ENCODE data around the gene PRTG.

DNA sequence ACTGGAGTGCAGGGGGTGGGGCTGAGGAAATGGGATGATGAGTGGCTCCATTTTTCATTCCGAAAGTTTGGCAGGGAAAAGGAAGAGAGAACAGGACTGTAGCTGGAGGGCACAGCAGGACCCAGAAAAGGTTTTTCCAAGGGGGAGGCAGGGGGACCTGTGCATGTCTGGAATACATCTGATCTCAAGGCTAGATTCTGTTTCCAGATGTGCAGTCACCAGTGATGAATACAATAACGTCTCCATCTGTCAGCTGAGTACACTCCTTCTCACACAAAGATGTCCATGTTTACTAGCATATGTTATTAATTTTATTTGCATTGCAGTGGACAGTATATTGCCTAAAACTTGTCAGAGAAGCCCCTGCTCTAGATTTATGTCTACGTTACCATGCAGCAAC, 39.9 kb upstream of the PRTG start:
- TF ChIP-seq, protein P1, sequence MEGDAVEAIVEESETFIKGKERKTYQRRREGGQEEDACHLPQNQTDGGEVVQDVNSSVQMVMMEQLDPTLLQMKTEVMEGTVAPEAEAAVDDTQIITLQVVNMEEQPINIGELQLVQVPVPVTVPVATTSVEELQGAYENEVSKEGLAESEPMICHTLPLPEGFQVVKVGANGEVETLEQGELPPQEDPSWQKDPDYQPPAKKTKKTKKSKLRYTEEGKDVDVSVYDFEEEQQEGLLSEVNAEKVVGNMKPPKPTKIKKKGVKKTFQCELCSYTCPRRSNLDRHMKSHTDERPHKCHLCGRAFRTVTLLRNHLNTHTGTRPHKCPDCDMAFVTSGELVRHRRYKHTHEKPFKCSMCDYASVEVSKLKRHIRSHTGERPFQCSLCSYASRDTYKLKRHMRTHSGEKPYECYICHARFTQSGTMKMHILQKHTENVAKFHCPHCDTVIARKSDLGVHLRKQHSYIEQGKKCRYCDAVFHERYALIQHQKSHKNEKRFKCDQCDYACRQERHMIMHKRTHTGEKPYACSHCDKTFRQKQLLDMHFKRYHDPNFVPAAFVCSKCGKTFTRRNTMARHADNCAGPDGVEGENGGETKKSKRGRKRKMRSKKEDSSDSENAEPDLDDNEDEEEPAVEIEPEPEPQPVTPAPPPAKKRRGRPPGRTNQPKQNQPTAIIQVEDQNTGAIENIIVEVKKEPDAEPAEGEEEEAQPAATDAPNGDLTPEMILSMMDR (IDR thresholded peaks at IDR 0.05): no peak
- TF ChIP-seq POLR2A (IDR thresholded peaks at IDR 0.05; ENCODE audit: low read depth) (no peak), EP300 (IDR thresholded peaks at IDR 0.05) (no peak)
